IPS-18c (cell line): ENCODE results near the gene CYP51A1.
"Not testable (repeated sequence)": the region's sequence is repeated elsewhere in the genome, so short reads cannot be mapped to it uniquely, and the experiment has no call there.

Source experiments
- H3K4me3 ChIP-seq: 2 replicates; pipeline ENCODE4 v1.7.0; 2013; ENCODE audit warnings: low read depth, mild to moderate bottlenecking, low read length, moderate library complexity; ENCODE audit not compliant: insufficient read depth
- H3K9me3 ChIP-seq: one replicate; pipeline ENCODE4 v1.6.1; 2013; ENCODE audit warnings: mild to moderate bottlenecking, low read length, moderate library complexity; ENCODE audit not compliant: control insufficient read depth, insufficient read depth

CYP51A1 gene

GRCh38 chr7:92134271-92135051 is at the start of gene CYP51A1:
TSS of gene CYP51A1 (minus strand) at chr7:92134477. CDS start at chr7:92134364, 113 bp downstream.
- Histone ChIP-seq H3K4me3 (peak within 1 kb of the TSS; percentile 96), H3K9me3 (no peaks in the 10 kb centered on the region)

DNA sequence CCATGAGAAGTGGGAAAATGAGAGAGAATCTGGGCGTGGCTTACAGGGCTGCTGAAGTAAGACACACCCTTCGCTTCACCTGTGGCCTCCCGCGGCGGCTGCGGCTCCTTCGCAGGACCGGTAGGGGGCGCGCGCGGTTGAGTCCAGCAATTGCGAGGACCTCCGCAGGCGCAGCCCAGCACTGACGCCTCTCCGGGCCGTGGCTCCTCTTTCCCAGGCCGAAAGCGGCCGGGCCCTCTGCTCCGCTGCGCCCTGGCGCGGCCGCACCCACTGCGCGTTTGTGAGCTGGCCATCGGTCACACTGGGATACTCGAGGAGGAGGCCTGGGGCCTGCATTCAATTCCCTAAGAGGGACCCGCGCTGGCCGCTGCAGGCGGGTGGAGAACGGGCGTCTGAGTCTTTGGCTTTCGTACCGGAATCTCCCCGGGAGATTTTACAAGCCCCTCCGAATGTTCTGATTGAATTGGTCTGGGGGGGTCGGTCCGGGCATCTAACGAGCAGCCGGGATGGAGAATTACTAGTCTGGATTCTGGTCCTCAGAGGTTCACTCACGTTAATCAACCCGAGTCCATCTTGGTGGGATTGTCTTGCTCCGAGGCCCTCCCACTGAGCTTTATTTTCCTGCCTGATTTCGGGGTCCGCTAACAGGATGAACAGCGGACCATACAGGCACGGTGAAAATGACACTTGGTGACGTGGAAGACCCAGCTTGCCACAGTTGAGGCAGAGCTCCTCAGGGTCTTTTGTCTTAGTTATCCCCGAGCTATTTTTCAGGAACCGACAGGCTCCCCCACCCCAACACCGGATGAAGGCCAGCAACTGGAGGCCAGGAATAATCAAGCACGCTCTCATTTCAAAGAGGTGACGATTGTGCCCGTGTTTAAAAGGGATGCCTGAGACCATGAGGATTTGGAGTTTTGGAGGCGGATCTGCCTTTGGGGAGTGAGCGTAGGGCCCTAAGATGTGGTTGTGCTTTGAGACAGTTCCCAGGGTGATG is 44.9 kb upstream of the CYP51A1 start, which contains the start of gene LRRD1:
TSS of gene LRRD1 (minus strand) at position 215 of the 997 bp plus-strand sequence. CDS start 13,940 bp downstream, outside the sequence.
- Histone ChIP-seq H3K4me3 (peak within 1 kb of the TSS; percentile 44; the same call in 1 of the 2 replicates), H3K9me3 (no peaks in the 10 kb centered on the region)

DNA sequence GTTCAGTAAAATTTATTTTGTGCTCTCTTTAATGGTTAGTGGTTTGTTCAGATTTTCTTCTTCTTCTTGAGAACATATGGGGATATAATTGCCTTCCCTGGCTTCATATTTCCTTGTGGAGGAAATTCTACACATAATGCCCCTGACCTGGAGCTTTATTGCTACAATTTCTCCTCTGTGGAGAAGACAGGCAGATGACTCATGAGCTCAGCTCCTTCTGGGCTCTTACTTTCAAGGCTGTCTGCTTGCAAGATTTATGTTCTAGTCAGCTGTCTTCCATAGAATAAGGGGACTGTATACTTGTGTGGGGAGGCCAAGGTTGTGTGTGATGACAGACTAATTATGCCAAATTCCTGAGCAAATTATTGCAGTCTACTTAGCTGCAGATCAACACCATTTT is 43.1 kb upstream of the CYP51A1 start:
- Histone ChIP-seq H3K4me3 (no peak overlapping the region), H3K9me3 (no peaks in the 10 kb centered on the region)

GRCh38 chr7:92169529-92169928 is 35.3 kb upstream of the CYP51A1 start:
- H3K4me3 ChIP-seq, H3K9me3 ChIP-seq: not testable (repeated sequence)

GRCh38 chr7:92161271-92161670 is 27.0 kb upstream of the CYP51A1 start:
- Histone ChIP-seq H3K4me3 (no peak overlapping the region), H3K9me3 (no peaks in the 10 kb centered on the region)

DNA sequence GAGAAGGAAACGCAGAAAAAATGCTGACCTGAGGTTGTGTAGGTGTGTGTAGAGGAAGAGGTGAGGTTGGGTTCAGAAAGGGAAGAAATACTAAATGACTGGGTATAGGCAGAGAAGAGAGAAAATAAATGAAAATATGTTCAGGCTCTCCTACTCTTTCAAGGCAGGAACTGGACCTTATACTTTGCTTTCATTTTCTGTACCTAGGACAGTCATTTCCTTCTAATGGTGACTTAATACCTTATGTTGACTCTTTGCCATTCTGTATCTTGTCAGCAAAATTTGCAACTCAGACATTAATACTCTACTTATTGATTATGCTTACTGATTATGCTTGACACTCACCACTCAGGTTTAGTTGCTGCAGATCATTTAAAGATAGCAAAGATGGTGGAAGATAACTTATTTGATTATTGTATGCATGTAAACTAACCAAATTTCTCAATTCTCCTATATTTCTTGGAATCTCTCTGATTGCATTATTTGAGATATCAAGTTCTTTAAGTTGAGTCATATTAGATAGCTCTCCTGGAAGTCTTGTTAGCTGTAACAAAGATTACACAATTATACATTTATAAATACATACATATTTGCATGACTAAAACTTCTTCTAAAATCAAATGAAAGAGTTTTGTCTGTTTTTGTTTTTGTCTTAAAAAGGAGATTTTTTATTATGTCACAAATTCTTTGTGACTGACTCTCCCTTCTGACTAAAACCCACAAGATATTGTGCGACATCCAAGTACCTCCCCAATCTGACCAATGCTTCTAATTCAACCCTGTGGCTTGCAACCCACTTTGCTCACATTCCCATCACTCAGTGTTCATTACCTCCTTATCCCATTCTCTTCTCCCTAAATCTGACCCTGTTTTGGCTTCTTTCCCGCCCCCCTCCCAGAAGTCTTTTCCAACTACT is 24.6 kb upstream of the CYP51A1 start:
- Histone ChIP-seq H3K9me3 (no peaks in the 10 kb centered on the region), H3K4me3 (no peak overlapping the region)

- no peak overlapping the region for H3K4me3 ChIP-seq
- no peaks in the 10 kb centered on the region for H3K9me3 ChIP-seq
Observed at GRCh38 chr7:92156990-92157389, 22.7 kb upstream of the CYP51A1 start.

DNA sequence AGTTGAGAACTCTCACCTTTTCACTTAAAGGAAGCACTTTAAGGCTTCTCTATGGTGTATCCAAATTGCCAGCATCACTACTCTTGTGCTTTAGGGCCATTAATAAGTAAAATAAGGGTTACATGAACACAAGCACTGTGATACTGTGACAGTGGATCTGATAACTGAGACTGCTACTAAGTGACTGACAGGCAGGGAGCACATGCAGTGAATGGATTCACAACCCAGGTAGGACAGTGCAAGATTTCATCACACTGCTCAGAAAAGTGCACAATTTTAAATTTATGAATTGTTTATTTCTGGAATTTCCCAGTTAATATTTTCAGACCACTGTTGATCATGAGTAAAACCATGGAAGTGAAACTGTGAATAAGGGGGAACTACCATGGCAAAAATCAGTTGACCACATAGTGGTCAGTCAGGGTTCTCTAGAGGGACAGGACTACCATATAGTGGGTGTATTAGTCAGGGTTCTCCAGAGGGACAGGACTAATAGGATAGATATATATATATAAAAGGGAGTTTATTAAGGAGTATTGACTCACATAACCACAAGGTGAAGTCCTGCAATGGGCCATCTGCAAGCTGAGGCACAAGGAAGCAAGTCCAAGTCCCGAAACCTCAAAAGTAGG is 20.9 kb upstream of the CYP51A1 start:
- Histone ChIP-seq H3K4me3 (no peak overlapping the region), H3K9me3 (no peaks in the 10 kb centered on the region)

GRCh38 chr7:92150450-92151017 is 16.3 kb upstream of the CYP51A1 start:
- Histone ChIP-seq H3K9me3 (no peaks in the 10 kb centered on the region), H3K4me3 (no peak overlapping the region)

GRCh38 chr7:92149736-92150239 is 15.5 kb upstream of the CYP51A1 start:
- H3K9me3 ChIP-seq, result no peaks in the 10 kb centered on the region
- no peak overlapping the region for H3K4me3 ChIP-seq

- H3K4me3 ChIP-seq, H3K9me3 ChIP-seq: not testable (repeated sequence)
Observed at GRCh38 chr7:92143192-92143880, 9.1 kb upstream of the CYP51A1 start.

GRCh38 chr7:92142791-92143190 is 8.5 kb upstream of the CYP51A1 start:
- H3K9me3 ChIP-seq, result not testable (repeated sequence)

GRCh38 chr7:92141161-92141560 is 6.9 kb upstream of the CYP51A1 start:
- Histone ChIP-seq H3K9me3 (no peaks in the 10 kb centered on the region), H3K4me3 (no peak overlapping the region)

More at GRCh38 chr7:92142791-92143190, 8.5 kb upstream of the CYP51A1 start:
- H3K4me3 ChIP-seq, result not testable (repeated sequence)

GRCh38 chr7:92137557-92137956 is 3.3 kb upstream of the CYP51A1 start:
- no peaks in the 10 kb centered on the region for H3K9me3 ChIP-seq
- H3K4me3 ChIP-seq, result no peak overlapping the region

GRCh38 chr7:92135052-92135889 is 994 bp upstream of the CYP51A1 start:
- Histone ChIP-seq H3K4me3 (peak overlapping the region; percentile 96), H3K9me3 (no peaks in the 10 kb centered on the region)
